Activated naive CD4-positive, alpha-beta T cell treated with Interleukin-2 at 50 U/mL for 16 hours (primary cell): ENCODE data around the gene SRCIN1.
"Not testable (repeated sequence)": the region's sequence is repeated elsewhere in the genome, so short reads cannot be mapped to it uniquely, and the experiment has no call there.

Experiments used
- DNase-seq: peaks from one replicate; pipeline ENCODE4 v3.0.0-alpha.2; 2020

The SRCIN1 gene

DNA sequence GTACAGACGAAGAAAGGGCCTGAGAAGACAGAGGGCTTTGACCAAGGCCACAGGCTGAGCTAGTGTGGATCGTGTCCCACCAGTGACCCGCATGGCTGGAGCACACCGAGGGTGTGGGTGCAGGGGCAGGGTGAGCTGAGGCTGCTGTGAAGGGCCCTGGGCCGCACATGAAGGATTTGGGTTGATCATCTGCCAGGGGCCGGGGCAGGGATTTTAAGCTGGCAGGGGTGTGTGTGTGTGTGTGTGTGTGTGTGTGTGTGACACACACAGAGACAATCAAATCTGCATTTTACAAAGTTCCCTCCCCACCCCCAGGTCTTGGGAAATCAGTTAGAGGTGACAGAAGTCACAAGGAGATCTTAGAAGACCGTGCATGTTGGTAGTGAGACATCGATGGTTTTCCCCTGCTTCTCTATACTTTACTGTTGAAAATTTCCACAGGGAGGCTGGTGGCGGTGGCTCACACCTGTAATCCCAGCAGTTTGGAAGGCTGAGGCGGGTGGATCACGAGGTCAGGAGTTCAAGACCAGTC, 65.2 kb downstream of the SRCIN1 start:
- DNase-seq = no peak

DNA sequence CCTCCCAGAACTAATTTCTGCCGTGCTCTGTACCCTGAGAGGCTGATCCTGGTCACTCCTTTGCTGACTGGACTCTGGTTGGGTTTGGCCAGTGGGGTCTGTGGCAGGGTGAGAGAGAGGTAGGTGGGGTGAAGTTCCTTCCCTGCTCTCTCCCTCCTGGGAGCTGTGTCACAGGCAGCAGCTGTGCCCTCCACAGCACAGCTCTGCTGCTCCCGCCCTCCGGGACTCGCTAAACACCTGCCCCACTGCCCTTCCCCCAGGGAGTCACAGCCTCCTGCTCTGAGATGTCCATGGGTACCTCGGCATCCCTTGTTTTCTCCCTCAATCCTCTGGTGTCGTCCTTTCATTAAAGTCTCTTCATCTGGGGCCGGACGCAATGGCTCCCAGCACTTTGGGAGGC, 66.4 kb downstream of the SRCIN1 start:
- DNase-seq = no peak

DNA sequence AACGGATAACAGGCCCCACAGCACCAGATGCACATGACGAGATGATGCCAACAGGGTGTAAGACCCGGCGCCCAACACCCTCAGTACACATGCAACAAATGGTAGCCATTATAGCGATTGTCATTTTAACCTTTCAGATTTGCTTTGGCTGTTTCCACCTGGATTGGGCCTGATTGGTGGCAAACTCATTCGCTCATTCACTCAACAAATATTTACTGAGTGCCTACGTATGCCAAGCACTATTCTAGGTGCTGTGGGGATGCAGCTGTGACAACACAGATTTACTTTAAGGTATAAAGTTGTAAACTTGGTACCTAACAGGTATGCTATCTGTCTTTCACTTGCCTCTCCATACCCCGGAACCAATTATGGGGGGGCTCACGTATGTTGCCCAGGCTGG, 66.8 kb downstream of the SRCIN1 start:
- no peak for DNase-seq

DNA sequence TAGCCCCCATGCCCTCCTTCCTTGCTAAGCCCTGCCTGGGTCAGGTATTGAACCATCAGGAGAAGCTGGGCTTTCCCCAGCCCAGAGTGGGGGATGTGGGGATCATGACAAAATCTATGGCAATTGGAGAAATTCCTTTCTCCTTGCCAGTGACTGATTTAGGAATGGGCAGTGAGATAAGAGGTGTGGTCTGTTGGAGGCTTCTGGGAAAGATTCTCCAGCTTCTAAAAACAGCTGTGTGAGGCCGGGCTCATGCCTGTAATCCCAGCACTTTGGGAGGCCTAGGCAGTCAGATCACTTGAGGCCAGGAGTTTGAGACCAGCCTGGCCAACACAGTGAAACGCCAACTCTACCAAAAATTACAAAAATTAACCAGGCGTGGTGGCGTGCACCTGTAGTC, 69.1 kb downstream of the SRCIN1 start:
- DNase-seq = no peak

DNA sequence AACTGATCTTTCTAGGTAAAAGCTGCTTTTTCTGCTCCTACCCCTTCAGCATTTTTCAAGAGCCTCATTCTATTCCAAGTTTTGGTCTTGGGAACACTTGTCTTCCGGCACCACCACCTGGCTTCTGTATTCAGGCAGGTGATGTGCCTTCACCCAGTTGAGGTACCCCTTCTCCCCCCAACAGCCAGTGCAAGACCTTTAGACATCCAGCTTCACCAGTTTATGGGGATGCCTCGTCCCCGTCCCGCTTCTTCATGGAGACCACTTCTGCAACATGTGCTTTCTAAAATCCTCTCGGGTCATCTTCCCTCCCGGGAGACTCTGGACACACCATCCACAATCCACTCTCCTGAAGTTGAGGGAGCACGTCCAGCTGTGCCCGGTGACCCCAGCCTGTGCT, 69.9 kb downstream of the SRCIN1 start:
- no peak for DNase-seq

DNA sequence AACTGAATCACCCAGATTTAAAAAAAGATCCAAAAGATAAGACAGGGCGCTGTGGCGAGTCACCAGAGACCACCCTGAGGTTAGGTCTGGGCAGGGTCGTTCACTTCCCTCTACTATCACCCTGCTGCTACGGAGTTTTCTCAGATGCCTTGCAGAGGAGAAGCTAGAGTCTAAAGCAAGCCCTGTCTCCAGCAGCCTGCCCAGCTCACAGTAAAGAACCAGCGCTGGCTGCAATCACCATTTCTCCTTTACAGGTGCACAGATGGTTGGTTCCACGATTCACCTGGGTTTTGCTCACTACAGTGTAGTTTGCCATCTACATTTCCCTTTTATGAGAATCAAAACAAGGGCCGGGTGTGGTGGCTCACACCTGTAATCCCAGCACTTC, 71.3 kb downstream of the SRCIN1 start:
- DNase-seq = no peak

DNA sequence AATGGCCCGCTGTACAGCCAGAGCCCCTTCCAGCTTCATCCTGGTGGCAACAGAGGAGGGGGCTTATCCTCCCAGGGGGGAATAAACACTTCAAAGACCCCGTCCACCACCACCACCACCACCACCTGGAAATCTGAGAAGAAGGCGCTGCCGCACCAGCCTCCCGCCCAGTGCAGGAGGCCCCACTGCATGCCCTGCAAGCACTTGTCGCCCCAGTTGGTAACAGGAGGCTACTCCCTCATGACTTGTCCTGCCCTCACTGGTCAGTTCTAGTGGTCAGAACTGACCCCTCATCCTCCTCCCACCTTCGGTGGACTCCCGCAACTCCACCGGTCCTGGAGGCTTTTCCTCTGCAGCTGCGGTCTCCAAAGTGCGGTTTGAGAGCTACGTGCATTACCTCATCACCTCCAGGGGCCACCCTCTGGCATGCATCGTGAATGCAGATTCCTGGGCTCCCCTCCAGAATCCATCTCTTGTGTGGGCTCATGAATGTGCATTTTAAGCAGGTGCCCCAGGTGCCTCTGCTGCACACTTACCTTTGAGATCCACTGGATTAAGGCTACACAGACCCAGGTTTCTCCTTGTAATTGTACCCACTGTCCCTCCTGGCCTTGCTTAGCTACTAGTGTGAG, 71.8 kb downstream of the SRCIN1 start:
- DNase-seq = no peak

DNA sequence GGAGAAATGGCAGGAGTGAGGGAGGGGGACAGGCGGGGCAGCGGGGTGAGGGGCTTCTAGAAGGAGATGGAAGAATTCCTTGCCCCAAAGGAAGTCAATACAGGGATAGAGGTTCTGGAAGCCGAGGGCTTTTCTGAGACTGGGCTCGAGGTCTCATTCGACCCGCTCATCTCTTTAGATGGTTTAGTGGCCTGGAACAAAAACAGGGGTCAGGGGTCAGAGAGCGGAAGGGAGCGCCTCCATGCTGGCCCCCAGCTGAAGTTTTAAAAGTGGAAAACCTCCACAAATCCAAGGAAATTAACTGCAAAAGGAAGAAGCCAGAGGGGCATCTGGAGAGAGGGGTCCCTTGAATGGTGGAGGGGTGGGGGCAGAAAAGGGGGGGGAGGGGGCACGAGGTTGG, 72.5 kb downstream of the SRCIN1 start:
- DNase-seq = no peak

DNA sequence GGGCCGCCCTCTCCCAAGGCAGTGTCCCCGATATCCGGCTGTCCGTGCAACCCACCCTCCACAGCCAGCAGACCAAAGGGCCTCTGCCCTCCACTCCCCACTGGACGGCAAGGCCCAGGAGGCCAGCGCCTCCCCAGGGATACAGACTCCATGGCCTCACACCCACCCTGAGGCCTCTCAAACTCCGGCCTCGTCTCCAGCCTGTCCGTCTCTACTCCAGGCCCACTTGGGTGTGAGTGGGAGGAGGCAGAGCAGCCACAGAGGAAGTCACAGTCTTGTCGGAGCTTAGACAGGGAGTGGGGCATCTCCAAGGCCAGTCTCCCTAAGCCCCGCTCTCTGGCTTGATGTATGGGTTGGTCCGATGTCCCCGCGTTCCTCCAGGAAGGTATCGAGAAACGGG, 73.3 kb downstream of the SRCIN1 start:
- DNase-seq = no peak

DNA sequence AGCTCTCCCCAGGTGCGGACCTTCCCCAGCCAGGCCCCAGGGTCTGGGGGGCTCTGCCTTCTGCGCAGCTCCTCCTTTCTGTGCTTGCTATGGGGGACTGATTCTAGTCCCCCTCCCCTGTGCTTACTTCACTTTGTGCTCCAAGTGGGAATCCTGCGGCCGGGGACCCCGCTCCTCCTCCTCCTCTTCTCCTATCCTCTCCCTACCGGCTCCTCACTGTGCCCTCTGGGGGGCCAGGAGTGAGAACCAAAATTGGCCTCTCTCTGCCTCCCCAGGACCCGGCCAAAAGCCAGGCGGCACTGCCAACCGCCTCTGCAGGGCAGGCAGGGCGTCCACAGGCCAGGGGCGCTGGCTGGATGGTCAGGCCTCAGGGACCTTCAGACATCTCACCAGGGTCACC, 74.0 kb downstream of the SRCIN1 start:
- DNase-seq = not testable (repeated sequence)

DNA sequence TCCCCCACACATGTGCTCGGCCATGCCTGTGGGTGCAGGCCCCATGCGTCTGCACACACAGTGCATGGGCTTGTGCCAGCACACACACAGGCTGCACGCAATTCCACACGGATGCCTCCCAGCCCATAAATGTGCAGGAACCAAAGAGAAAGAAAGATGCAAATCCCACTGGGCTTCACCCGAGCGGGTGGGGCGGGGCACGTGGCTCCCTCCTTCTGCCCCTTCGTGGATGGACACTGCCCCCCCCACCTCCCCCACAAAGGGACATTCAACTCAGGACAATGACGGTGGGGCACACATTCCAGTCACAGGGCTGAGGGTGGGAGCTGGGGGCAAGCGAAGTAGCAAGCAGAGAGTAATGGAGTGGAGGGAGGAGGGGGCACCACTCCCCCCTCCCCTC, 74.9 kb downstream of the SRCIN1 start:
- DNase-seq = not testable (repeated sequence)

DNA sequence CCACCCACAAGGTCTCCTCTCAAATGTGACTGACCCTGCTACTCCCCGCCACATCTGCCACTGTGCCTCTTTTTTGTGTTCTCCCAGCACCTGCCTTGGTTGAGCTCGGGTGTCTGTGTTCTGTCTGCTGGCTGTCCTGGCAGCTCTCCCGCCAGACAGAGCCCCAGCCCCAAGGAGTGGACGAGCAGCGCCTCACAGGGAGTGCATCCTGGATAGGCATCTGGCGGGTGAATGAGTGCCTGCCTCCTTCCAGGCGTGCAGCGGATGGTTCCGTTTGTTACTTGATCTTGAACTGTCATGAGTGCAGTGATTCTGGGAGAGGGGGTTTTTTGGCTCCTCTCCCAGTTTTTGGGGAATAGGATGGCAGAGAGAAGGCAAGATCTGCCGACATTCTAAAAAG, 77.6 kb downstream of the SRCIN1 start:
- DNase-seq = not testable (repeated sequence)

DNA sequence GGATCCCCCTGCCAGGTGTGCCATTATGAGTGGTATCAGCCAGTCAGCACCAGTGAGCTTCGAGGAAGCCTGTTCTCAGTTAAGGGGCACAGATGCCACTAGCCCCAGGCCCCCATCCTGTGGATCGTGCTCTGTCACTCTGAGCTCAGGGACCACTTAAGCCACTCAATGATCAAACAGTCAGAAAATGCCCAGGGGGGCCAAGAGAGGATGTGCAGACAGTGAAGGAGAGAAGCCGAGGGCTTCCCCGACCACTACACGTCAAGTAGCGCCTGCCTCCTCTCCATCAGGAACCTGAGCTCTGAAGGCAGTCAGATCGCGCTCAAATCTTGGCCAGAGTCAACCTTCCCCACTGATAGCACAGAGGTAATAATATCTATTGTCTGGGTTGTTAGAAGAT, 79.2 kb downstream of the SRCIN1 start:
- not testable (repeated sequence) for DNase-seq

DNA sequence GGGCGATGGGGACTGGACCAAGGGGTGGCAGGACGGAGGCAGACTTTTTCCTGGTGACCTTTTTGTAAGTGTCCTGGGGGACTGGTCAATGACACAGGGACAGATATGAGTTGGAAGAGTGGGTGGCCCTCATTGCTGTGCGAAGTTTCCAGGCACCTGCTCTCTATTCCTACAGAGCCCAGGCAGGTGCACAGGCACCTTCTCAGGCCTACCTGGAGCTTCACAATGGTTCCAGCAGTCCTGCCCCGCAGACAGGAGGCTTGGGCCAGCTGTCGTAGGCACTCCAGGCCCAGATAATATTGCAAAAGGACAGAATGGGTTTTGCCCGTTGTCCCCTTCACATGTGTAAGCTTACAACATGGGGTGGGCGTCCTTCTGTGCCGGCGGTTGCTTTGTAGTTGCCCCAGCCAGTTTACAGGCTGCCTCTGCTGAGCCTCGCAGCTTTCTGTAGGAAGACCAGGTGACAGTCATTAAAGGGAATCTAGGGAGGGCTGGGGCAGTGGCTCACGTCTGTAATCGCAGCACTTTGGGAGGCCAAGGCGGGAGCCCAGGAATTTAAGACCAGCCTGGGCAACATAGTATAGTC, 93.2 kb downstream of the SRCIN1 start:
- DNase-seq = no peak

DNA sequence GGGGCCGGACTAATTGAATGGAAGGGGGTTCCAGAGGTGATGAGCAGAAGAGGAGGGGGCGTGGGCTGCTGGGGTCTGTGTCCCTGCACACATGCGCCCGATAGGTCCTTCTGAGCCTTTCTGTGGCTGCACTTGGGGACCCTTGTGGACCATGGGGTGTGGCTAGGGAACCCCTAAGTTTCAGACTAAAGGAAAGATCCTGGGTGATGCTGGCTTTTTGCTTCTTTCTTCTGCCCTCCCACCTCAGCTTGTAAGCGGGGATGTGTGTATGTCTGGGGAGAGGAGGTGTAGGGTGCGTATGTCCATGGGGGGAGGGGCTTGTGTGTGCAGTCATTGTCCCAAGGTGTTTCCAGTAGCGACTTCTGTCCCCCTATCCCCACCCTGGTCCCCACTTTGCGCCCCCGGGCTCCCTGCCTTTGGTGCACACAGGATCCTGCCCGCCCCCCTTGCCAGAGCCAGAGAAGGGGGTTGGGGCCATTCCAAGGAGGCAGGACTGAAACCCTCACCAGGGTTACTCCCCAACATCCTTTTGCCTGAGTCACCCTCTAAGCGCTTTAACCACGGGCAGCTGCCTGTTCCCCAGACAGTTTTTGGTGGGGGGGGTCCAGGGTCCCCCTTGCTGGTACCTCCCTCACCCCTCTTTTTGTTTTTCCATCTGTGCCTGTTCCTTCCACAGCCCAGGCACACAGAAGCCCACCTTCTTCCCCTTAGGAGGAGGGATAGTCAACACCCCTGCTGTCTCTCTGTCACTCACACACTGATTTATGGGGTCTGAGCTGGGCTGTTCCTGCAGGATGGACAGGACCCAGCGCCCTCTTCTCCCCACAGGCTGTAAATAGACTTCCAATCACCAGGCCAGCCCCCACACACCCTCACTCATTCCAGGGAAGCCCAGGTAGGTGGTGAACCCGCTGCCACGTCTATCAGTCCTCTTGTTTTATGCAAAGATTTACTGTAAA, 94.3 kb downstream of the SRCIN1 start:
- no peak for DNase-seq

DNA sequence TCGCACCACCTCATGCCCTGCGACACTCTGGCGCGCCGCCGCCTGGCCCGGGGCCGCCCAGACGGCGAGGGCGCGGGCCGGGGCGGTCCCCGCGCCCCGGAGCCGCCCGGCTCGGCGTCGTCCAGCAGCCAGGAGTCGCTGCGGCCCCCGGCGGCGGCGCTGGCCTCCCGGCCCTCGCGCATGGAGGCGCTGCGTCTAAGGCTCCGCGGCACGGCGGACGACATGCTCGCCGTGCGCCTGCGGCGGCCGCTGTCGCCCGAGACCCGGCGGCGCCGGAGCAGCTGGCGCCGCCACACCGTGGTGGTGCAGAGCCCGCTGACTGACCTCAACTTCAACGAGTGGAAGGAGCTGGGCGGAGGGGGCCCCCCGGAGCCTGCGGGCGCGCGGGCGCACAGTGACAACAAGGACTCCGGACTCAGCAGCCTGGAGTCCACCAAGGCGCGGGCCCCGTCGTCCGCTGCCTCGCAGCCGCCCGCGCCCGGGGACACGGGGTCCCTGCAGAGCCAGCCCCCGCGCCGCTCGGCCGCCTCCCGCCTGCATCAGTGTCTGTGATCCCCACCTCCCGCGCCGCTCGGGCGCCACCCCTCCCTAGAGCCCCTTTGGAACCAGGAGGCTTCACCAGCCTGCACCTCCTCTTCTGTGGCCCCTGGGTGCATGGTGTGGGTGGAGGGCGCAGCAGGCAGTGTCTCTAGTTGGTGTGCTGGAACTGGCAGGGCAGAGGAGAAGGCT, 95.2 kb downstream of the SRCIN1 start:
- no peak for DNase-seq

DNA sequence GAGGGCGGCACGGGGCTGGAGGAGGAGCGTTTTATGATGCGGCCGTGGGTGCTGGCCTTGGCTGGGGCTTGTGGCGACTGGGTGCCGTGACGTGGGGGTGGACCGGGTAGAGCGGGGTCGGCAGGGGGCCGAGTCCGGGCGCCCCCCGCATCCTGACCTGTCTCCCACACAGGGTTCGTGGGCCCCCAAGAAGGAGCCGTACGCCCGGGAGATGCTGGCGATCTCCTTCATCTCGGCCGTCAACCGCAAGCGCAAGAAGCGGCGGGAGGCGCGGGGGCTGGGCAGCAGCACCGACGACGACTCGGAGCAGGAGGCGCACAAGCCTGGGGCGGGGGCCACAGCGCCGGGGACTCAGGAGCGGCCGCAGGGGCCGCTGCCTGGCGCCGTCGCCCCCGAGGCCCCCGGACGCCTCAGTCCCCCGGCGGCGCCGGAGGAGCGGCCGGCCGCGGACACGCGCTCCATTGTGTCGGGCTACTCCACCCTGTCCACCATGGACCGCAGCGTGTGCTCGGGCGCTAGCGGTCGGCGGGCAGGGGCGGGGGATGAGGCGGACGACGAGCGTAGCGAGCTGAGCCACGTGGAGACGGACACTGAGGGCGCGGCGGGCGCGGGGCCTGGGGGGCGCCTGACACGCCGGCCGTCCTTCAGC, 95.9 kb downstream of the SRCIN1 start:
- no peak for DNase-seq

DNA sequence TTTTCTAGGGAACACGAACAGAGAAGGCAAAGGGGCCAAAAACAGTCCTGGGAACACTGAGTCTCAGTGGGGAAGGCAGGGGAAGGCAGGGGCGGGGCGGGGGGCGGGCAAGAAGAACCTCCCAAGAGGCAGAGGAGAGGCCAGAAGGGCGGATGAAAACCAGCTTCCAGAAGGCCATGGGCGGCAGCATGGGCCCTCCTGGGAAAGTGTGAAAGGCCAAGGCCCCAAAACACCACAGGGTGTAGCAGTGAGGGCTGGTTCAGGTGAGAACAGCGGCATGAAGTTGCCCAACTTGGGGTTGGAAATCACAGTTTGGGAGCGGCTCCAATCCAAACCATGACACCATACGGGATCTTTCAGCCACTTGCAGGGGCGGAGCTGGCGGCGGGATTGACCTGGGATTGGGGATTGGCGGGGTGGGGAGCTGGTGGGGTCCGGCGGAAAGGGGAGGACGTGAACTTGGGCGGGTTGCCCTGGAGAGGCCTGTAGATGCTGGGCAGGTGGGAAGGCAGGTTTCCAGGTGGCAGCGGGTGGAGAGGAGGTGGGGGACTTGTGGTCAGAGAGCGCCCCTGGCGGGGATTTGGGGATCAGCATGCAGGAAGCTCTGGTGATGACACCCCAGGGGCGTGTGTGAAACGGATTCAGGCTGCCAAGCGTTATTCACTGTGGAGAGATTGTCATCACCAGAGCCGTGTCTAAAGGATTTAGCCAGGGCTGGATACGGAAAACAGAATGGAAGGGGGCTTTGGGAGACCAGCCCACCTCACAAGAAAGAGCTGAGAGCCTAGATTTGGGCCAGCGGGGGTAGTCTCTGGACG, 96.6 kb downstream of the SRCIN1 start:
- peak; percentile 75 for DNase-seq

DNA sequence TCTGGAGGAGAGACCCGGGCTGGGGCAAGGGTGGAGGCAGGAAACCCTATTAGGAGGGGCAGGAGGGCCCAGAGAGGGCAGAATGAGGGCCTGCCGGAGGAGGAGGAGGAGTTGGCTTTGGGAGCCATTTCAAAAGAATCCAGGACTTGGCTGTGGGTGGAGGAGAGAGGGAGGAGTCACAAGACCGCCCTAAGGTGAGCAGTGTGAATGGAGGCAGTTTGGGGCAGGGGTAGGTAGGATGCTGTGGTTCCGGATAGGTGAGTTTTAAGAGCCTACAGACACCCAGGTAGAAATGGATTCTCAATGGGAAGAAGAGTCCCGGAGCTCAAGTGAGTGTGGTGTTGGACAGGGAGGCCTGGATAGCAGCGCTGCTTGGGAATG, 97.2 kb downstream of the SRCIN1 start:
- DNase-seq = no peak

DNA sequence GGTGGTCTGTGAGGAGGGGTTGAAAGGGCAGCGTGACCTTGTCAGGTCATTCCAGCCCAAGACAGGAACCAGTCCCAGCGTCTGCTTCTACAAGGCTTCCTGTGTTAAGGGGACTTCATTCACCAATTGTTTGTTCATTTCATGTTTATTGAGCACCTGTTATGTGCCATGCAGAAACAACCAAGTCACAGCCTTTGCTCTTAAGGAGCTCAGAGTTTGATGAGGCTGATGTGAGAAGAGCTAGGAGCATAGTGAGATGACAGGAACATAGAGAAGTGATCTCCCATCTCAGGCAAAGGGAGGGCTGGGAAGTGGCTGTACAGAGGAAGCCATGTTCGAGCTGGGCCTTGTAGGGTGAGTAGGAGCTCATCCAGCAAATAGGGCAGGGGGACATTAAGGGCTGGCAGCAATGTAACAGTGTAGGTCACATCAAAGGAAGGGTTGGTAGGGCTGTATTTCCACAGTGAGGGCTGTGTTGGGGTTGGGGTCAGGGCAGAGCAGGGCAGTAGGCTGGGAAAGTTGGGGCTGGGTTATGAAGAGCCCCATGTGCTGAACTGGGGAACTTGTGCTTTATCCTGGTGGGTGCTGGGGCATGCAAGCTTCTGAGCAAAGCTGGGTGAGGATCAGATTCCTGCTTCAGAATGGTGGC, 97.7 kb downstream of the SRCIN1 start:
- DNase-seq = no peak

DNA sequence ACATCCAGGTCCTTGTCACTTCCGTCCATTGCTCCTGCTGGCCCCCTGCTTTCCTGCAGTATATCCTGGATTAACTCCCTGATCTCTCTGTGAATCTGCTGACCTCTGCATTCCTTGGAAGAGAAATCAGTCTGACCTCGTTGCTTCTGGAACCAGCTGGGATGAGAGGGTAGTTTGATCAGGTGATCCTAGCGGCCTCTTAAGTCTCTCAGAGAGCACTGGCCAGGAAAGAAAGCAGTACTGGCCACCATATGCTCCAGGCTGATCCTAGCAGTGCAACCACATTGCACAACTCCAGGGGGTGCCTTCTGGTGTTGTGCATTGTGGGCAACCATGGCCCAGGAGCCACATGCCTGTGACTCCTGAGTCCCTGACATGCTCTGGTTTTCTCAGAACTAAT, 98.3 kb downstream of the SRCIN1 start:
- DNase-seq = no peak
